GM12864 (cell line): ENCODE data around the gene CACNA1D.

Source experiments
- DNase-seq: peaks from one replicate; pipeline ENCODE4 v3.0.0-alpha.2; 2011; ENCODE audit warnings: low read depth
- H3K4me3 ChIP-seq: 2 replicates; pipeline ENCODE4 v1.5.1; 2011; ENCODE audit warnings: mild to moderate bottlenecking, low read depth, low read length, control low read depth
- CTCF ChIP-seq: IDR thresholded peaks from 2 replicates; pipeline ENCODE4 v1.5.1; 2011; ENCODE audit warnings: low read depth, mild to moderate bottlenecking, moderate library complexity, low read length, control low read depth, inconsistent platforms; ENCODE audit errors: missing control alignments

The CACNA1D gene

GRCh38 chr3:53495146-53495519, 722 bp downstream of the CACNA1D start:
- H3K4me3 ChIP-seq: no peak overlapping the region
- TF ChIP-seq CTCF: no peak
- no peak for DNase-seq

GRCh38 chr3:53495520-53496391, 1.3 kb downstream of the CACNA1D start:
- TF ChIP-seq CTCF: no peak
- no peak for DNase-seq

GRCh38 chr3:53496392-53496670, 1.9 kb downstream of the CACNA1D start:
- DNase-seq: no peak
- no peak for TF ChIP-seq CTCF
- H3K4me3 ChIP-seq: no peak overlapping the region

More at GRCh38 chr3:53495520-53496391, 1.3 kb downstream of the CACNA1D start:
- no peak overlapping the region for H3K4me3 ChIP-seq

GRCh38 chr3:53496984-53497383, 2.6 kb downstream of the CACNA1D start:
- no peak overlapping the region for H3K4me3 ChIP-seq
- TF ChIP-seq CTCF: no peak
- no peak for DNase-seq

- no peak overlapping the region for H3K4me3 ChIP-seq
- no peak for TF ChIP-seq CTCF
- DNase-seq: no peak
Measured at GRCh38 chr3:53498806-53499641, 4.6 kb downstream of the CACNA1D start.

GRCh38 chr3:53500165-53500777, 5.9 kb downstream of the CACNA1D start:
- no peak for TF ChIP-seq CTCF
- no peak for DNase-seq
- no peak overlapping the region for H3K4me3 ChIP-seq
